GM19099 (cell line): ENCODE data around the gene C19orf85.

Experiments used
- POLR2A ChIP-seq: IDR thresholded peaks from 3 replicates; pipeline ENCODE4 v1.6.1; 2011; ENCODE audit warnings: low read depth; ENCODE audit not compliant: insufficient read length; ENCODE audit errors: extremely low read depth

Gene C19orf85

DNA sequence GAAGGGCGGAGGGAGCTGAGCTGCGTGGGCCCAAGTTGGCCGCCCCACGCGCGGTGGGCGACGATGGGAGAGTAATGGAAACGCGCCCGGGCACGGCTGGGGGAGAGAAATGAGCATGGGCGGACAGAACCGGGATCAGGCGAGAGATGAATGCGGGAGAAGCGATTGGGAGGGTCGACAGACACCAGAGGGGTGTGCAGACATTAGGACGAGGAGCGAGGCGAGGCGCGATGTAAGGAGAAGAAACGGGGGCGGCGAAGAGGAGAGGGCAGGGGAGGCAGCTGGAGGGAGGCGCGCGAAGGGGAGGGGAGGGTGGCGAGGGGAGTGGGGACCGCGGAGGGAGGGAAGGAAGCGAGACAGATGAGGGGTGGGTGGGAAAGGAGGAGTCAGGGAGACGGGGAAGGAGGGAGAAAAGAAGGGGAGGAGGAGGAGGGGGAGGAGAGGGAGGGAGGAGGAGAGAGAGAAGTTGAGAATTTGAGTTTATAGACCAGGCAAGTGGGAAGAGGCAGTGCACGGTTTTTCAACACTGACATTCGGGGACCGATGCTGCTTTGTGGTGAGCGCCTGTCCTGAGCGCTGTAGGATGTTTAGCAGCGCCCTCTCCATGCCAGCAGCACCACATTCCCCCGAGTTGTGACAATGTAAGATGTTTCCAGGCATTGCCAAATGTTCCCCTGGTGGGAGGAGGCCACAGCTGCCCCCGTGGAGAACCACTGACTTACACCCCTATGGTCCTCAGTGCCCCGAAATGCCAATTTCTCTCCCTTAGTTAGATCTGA lies 21.3 kb downstream of the C19orf85 start, which contains the start of gene SHISA7:
SHISA7 (minus strand) TSS at position 256 of the 779 bp plus-strand sequence. CDS start 437 bp downstream, outside the sequence.
- no peak for TF ChIP-seq POLR2A

DNA sequence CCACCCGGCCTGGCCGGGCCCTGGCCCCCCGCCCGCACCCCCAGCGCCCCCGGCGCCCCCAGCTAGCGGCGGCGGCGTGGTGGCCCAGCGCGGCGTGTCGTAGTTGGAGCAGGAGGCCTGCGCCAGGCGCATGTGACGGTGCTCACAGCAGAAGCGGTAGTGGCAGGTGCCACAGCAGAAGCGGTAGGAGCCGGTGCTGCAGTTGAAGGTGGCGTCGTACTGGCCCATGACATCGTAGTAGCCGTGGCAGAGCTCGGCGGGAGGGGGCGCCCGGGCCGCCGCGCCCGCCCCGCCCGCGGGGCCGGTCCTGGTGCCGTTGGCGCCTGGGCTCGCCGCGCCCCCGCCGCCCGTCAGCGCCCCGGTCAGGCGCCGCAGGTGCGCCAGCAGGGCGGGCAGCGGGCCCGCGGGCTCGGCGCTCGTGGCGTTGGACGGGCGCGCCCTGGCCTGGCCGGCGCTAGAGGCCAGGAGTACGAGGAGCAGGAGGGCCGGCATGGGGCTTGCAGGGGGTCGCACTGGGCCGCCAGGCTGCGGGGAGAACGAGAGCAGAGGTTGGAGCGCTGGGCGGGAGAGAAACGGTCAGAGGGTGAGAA lies 22.1 kb downstream of the C19orf85 start:
- TF ChIP-seq POLR2A = no peak

DNA sequence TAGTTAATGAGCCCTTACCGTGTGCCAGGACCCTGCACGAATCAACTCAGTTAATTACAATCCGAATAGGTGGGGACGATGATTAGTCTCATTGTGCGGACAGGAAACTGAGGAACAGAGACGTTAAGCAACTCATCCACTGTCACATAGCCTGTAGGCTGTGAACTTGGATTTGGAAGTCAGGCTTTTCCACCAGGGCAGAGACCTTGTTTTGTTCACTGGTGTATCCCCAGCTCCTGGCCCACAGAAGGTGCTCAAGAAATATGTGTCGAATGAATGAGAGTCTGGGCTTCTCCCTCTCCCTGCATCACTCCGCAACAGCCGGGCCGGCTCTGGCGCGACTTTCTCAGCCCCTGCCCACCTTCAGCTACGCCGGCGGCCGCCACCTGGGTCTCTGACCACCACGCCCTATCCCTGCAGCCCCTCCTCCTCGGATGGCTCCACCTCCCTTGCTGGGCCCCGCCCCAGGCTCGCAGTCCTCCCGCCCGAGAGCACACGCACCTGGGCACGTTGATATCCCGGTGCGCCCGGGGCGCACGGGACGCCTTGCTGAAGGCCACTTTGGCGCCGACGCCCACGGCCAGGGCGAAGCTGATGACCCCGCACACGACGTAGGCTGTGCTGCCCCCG lies 22.7 kb downstream of the C19orf85 start:
- no peak for TF ChIP-seq POLR2A

DNA sequence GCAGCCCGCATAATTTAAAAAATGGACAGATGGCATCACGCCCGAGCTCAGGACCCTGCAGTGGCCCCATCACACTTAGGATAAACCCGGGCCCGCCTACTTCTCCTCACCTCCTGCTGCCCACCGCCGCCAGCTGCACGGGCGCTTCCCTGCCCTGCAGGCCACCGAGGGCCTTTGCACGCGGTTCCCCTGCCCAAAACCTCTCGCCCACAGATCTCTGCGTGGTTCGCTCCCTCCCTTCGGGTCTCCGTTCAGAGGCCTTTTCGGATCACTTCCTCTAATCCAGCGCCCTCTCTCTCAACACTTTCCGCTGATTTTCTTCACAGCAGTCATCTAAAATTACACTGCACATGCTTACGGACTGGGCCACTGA lies 23.2 kb downstream of the C19orf85 start:
- TF ChIP-seq POLR2A = no peak

DNA sequence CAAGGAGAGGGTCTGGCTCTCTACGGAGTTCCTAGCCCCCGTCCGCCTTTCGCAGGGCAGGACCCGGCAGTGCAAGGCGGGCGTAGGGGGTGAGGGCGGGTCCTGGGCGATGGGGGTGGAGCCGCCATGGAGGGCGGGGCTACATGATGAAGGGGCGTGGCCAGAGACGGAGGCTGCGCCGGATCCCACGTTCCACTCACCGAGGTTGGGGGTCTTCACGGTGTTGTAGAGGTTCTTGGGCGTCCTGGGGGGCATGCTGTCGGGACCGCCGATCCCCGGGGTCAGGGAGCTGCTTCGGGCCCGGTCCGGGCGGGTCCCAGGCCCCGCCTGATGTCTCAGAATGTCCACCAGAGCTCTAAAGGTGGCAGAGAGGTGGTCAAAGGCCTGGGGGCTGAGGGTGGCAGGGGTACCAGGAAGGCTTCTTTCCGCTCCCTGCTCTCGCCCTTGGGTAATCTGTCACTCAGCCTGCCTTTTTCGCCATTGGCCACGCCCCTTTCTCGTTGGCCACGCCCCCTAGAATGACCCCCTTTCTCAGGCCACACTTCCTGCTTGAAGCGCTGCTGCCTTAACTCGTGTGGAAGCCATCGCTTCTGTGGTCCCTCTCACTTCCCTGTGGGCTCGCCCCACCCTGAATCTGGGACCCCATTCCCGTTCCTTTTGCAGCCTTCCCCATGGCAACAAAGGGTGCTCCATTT lies 24.0 kb downstream of the C19orf85 start:
- TF ChIP-seq POLR2A = no peak

DNA sequence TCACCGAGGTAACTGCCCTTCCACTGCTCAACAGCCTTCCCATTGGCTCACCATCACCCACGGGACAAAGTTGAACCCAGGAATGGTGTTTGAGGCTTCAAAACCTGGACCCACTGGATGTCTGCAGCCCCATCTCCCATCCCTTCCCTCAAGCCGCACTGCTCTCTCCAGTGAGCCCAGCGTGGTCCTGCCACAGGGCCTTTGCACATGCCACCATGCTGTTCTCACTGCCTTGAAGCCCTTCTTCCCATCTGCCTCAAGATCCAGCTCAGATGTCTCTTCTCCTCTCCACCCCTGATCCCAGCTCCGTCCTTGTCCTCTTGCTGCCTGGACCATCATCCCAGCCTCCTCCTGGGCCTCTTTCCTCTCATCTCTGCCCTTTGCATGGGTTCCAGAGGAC lies 25.5 kb downstream of the C19orf85 start:
- TF ChIP-seq POLR2A = no peak

DNA sequence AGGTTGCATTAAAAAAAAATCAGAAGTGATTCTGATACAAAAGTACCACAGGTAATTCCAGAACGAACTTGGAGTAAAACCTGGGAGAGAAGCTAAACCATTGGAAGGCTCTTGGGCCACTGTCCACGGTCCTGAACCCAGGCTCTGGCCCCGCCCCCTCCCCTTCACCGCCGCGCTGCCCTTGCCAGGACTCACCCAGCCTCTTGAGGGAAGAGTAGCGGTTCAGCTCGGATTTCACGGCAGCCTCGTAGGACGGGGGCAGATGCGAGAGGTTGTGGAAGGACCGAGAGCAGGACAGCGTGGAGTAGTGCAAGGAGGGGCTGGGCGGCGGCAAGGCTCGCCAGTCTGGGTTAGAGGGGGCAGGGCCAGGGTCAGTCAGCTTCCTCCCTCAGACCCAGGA lies 27.1 kb downstream of the C19orf85 start:
- TF ChIP-seq POLR2A = no peak

DNA sequence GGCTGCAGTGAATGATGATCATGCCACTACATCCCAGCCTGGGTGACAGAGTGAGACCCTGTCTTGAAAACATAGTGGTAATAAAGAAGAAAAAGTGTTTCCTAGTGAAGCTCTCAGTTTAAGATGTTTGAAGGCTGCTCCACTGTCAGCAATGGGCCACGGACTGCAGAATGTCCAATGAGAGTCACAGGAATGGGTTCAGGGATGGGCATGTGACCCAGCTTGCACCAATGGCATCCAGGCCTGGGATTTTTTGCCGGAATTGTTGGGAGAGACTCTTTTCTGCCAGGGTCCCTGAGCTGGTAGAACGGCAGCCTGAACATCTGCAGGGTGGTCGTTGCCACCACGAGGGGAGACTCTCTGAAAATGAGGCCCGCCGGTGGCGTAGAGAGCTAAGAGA lies 27.7 kb downstream of the C19orf85 start:
- TF ChIP-seq POLR2A = no peak

DNA sequence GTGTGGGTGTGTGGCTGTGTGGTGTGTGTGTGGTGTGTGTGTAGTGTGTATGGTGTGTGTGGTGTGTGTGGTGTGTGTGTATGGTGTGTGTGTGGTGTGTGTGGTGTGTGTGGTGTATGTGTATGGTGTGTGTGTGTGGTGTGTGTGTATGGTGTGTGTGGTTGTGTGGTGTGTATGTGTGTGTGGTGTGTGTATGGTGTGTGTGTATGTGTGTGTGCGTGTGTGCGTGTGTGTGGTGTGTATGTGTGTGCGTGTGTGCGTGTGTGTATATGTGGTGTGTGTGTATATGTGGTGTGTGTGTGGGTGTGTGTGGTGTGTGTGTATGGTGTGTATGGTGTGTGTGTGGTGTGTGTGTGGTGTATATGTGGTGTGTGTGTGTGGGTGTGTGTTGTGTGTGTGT lies 29.5 kb downstream of the C19orf85 start:
- TF ChIP-seq POLR2A = no peak

DNA sequence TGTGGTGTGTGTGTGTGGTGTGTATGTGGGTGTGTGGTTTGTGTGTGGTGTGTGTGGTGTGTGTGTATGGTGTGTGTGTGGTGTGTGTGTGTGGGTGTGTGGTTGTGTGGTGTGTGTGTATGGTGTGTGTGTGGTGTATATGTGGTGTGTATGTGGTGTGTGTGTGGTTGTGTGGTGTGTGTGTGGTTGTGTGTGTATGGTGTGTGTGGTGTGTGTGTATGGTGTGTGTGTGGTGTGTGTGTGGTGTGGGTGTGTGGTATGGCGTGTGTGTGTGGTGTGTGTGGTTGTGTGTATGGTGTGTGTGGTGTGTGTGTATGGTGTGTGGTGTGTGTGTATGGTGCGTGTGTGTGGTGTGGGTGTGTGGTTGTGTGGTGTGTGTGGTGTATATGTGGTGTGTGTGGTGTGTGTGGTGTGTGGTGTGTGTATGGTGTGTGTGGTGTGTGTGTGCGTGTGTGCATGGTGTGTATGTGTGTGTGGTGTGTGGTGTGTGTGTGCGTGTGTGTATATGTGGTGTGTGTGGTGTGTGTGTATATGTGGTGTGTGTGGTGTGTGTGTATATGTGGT lies 30.1 kb downstream of the C19orf85 start:
- no peak for TF ChIP-seq POLR2A

DNA sequence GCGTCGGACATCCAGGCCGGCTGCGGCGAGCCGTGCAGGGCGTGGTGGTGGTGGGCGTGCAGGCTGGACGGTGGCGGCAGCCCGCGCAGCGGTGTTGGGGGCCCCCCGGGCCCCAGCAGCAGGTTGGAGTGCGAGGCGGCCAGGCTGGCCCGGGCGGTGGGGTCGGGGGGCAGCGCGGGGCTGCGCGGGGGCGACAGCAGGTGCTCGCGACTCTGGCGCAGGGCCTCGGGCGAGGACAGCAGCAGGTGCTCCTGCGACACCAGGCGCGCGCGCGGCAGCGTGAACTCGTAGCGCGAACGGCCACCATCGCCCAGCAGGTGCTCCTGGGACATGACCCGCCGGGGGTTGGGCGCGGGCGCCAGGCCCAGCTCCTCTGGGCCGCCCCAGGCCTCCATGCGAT lies 31.3 kb downstream of the C19orf85 start:
- TF ChIP-seq POLR2A = no peak

DNA sequence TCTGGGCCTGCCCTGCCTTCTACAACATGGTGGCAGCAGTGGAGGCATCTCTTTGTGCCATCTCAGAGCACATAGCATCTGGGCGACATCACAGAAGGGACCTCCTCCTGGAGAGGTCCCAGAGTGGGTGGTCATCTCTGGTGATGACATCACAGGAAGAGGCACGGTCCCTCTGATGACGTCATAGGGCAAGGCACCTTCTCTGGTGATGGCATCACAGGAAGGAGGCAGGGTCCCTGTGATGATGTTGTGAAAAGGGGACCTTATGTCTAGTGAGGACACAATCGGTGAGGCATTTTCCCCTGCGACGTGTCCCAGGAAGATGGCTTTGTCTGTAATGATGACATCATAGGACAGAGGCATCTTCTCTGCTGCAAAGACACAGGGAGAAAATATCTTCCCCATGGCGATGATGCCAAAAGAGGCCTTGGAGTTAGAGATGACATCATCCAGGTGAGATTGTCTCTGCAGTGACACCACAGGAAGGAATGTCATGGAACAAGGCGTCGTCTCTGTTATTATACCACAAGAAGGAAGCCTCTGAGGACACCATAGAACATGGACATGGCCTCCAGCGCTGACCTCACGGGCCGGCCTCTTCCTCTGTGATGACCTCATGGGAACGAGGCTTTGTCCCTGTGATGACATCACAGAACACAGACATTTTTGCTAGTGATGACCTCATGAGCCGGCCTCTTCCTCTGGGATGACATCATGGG lies 32.2 kb downstream of the C19orf85 start:
- no peak for TF ChIP-seq POLR2A

DNA sequence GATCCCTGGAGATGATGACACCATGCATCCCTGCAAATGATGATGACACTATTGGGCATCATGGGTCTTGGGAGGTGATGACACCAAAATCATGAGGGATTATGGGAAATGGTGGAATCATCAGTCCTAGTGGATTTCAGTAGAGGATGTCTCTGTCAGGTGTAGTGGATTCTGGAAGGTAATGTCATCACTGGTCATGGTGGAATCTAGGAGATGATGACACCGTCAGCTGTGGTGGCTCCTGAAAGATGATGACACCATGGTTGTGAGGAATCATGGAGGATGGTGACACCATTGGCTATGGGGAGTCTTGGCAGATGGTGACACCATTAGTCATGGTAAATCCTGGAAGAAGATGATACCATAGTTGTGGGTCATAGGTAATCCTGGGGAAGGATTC lies 33.4 kb downstream of the C19orf85 start:
- no peak for TF ChIP-seq POLR2A

DNA sequence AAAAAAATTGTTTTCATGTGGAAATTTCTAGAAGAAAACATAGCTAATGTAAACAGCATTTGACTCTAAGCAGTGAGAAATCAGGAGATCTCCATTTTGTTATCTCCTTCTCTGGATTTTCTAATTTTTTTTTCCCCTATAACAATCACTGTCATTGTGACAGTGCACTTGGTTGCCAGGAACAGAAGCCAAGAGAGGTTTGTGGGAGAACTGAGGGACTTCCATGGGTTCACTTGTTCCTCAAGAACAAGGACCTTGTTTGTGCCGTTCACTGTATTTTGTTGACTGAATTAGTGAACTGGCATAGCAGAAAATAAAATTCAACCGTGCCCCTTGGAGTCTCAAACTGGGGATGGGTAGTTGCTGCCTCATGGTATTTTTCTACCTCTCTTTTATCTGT lies 38.5 kb downstream of the C19orf85 start:
- no peak for TF ChIP-seq POLR2A

DNA sequence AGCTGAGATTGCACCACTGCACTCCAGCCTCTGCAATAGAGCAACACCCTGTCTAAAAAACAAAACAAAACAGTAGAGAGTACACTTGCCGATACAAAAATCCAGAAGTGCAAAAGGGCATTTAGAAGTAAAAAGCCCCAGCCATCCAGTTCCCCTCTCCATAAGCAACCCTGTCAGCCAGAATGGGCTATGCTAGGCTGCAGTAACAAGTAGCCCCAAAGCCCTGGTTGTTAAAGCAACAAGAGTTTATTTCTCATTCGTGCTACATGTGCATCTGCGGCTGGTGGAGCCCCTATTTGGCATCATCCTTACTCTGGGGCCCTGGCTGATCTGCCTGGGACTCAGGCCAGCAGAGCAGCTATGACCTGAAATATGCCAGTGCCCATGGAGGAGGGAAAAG lies 40.0 kb downstream of the C19orf85 start:
- TF ChIP-seq POLR2A = no peak

DNA sequence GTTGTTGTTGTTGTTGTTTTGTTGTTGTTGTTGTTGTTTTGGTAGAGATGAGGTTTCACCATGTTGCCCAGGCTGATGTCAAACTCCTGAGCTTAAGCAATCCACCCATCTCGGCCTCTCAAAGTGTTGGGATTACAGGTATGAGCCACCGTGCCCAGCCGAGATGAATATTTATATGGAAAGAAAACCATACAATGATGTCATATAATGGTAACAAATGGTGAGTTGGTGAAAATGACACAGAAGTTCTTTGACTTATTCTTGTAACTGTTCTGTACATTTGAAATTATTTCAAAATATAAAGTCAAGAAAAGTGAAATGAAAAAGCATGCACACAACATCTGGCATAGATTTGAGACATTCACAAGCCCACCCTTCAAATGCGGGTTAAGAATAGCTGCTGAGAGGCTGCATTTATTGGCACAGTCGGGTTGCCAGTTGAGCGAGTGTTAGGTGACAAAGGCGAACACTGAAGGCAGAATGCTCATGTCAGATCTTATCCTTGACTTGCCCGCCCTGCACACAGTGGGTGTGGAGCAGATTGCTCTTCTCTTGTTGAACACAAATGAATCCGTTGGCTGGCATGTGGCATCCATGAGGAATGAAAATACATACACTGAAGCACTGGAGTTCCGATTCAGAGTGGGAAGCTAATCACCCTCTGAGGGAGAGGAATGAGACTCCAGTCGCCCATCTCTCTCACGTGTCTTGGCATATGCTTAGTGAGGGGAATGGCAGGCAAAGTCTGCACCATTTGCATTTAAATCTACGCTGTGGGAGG lies 41.1 kb downstream of the C19orf85 start:
- no peak for TF ChIP-seq POLR2A
